Measurements from ENCODE around the gene ITFG1. TPM values are rescaled to one million over a fixed set of nuclear protein-coding genes. Genes with fewer than 3 reads are reported as not detected.

The ITFG1 gene
- total RNA-seq, 1 experiment from 2014 or later = 27.5 TPM

DNA sequence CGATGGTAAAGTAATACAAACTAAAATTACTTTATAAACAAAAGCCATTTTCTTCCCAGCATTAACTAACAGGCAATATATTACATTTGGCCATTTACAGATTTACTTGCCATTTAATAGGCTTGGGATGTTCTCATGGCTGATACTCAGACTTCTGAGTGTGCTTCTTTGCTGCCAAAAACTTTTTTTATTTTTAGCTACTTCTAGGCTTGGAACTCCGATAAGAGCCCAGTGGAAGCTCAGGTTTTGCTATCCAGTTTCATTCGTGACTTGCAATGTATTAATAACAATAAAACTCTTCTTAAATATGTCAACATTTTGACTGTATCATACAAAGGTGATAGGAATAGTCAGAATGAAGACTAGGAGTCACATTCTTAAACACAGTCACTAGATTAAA lies 152.3 kb downstream of the ITFG1 start:
- Histone ChIP-seq H3K4me3 (no peak overlapping the region), H3K9me3 (replicated peaks) (no peaks in the 10 kb centered on the region), H3K27me3 (no peaks in the 10 kb centered on the region), H3K4me1 (no peaks in the 10 kb centered on the region), H3K27ac (no peak overlapping the region), H3K36me3 (no peaks in the 10 kb centered on the region)
- DNase-seq = no peak

DNA sequence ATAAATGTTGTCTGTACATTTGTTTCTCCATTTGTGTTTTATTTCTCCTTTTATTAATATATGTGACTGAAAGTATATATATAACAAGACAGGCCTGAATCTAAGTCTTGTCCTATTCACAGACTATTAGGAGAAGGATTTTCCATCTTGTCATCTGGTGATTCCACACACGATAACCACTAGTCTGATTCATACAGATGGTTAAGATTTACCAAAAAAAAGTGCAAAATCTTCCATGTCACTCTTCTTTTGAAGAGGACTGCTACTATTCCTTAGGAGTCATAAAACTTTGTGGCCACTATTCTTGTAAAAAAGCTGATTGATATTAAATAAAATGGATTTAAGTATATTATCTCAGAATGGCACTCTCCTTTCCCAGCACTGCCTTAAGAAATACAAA lies 156.3 kb downstream of the ITFG1 start:
- Histone ChIP-seq H3K27me3 (no peaks in the 10 kb centered on the region), H3K27ac (no peak overlapping the region), H3K36me3 (no peaks in the 10 kb centered on the region), H3K9me3 (replicated peaks) (no peaks in the 10 kb centered on the region), H3K4me3 (no peak overlapping the region), H3K4me1 (no peaks in the 10 kb centered on the region)
- no peak for DNase-seq

DNA sequence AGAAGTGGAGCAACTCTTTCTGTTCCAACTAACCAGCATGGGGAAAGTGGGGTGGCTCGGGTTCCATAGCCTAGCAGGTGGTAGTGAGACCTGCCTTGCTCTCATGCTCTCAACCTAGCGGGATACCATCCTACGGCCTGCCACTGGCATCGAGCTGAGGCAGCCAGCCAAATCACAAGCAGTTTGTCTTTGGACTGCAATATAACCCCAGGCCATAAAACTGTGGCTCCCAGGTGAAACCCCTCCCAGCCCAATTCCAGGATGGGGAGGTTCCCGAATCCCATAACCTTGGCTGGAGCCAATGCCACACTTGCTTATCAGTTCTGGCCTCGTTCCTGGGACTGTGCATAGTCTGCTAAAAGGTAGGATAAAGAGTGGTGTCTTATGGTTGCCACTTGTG lies 161.3 kb downstream of the ITFG1 start:
- Histone ChIP-seq H3K27me3 (no peaks in the 10 kb centered on the region), H3K27ac (no peak overlapping the region), H3K4me1 (no peaks in the 10 kb centered on the region), H3K36me3 (no peaks in the 10 kb centered on the region), H3K9me3 (replicated peaks) (no peaks in the 10 kb centered on the region), H3K4me3 (no peak overlapping the region)
- DNase-seq = no peak

DNA sequence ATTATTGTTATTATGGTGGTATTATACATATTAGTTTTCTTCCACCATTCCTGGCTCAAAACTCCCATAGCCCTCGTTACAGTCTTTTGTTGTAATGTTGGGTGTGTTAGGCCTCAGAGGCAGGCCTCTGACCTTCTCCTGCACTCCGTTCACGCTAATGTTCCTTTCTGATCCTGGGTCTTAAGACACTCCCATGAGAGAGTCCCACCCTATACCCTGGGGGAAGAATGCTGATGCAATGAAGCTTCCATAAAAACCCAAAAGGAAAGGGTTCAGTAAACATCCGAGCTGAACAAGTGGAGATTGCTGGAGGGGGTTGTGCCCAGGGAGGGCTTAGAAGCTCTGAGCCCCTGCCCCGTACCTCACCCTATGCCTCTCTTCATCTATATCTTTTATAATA lies 175.9 kb downstream of the ITFG1 start:
- H3K9me3 ChIP-seq (replicated peaks) = no peaks in the 10 kb centered on the region; the same call in 1 of the 2 replicates

DNA sequence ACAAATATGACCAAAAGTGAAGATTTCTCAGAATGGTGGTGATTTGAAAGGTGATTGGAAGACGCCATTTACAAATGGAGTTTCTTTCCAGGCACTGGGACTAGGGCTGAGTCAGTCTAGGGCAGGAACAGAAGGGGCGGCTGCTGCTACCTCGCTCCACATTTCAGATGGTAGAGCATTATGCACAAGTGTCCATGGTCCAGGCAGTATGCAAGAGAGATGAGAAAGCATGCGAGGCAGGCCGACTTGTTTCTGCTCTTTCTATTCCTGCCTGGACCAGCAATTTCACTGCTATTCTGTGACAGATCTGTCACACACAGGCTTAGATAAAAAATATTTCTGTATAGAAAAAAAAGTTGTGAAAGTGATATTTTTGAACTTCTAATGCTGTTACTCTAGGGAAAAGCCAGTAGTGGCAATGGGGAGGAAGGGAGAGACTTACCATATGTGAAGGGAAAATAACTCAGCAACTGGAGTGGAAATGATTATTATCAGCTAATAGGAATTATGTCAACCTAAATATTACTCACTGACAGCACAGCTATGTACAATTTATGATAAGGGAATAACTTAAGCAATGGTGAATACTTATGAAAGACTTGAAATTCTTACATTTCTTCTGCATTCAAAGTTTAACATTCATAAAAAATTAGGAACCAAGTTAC lies 182.4 kb downstream of the ITFG1 start:
- Histone ChIP-seq H3K4me1 (no peaks in the 10 kb centered on the region), H3K27me3 (no peaks in the 10 kb centered on the region), H3K36me3 (no peaks in the 10 kb centered on the region), H3K4me3 (no peak overlapping the region), H3K9me3 (replicated peaks) (no peaks in the 10 kb centered on the region; the same call in 1 of the 2 replicates), H3K27ac (no peak overlapping the region)
- no peak for DNase-seq

More for the DNA sequence above, 175.9 kb downstream of the ITFG1 start:
- DNase-seq = no peak
- Histone ChIP-seq H3K4me1 (no peaks in the 10 kb centered on the region), H3K27ac (no peak overlapping the region), H3K27me3 (no peaks in the 10 kb centered on the region), H3K36me3 (no peaks in the 10 kb centered on the region), H3K4me3 (no peak overlapping the region)

DNA sequence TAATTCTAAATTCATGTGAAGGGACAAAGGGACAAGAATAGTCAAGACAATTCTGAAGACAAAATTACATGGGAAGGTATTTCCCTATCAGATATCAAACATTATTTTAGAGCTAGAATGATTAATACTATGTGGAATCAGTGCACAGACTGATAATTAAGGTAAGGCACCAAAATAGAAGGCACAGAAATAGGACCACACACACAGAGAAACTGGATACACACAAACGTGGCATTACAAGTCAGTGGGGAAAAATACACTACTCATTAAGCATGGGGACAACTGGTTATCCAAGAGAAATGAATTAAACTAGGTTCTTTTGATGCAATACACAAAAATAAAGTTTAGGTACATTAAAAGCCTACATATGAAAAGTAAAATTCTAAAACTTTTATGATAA lies 184.3 kb downstream of the ITFG1 start:
- Histone ChIP-seq H3K4me3 (no peak overlapping the region), H3K27ac (no peak overlapping the region), H3K9me3 (replicated peaks) (no peaks in the 10 kb centered on the region), H3K36me3 (no peaks in the 10 kb centered on the region), H3K4me1 (no peaks in the 10 kb centered on the region), H3K27me3 (no peaks in the 10 kb centered on the region)
- DNase-seq = no peak

DNA sequence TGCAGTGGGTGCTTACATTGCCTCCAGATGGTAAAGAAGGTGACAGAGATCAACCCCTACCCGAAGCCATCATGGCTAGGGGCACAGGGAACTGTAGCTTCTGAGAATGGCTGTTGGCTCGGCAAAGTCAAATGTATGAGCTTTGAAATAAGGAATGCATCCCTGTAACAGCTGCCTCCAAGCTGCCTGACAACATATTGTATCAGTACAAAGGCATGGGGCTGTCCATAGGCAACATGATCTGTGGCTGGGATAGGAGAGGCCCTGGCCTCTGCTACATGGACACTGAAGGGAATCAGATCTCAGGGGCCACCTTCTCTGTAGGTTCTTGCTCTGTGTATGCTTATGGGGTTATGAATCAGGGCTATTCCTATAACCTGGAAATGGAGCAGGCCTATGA lies 197.9 kb downstream of the ITFG1 start:
- no peak overlapping the region for H3K4me3 ChIP-seq
- DNase-seq = peak; percentile 9 to 27
- no peaks in the 10 kb centered on the region for H3K9me3 ChIP-seq (replicated peaks)
- H3K27ac ChIP-seq = no peak overlapping the region
- no peaks in the 10 kb centered on the region for H3K36me3 ChIP-seq
- no peaks in the 10 kb centered on the region for H3K27me3 ChIP-seq
- H3K4me1 ChIP-seq = no peaks in the 10 kb centered on the region

DNA sequence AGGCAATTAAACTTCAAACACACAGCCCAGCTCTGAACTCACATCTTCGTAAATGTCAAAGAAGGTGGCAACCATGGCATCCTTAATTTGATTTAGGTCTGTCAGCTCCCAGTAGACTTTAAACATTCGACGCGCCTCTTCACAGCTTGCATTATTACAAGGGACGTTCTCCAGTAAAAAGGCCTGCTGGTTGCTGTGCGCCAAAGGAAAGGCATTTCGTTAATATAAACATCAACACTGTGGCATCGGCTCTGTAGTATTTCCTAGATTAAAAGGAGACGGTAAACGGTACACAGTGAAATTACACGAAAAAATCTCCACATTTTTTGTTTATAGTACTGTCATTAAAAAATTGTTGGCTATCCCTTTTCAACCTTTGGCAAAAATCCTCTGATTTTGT lies 200.4 kb downstream of the ITFG1 start:
- Histone ChIP-seq H3K27me3 (no peaks in the 10 kb centered on the region), H3K9me3 (replicated peaks) (no peaks in the 10 kb centered on the region), H3K27ac (no peak overlapping the region), H3K4me1 (no peaks in the 10 kb centered on the region), H3K4me3 (no peak overlapping the region), H3K36me3 (no peaks in the 10 kb centered on the region)
- DNase-seq = no peak

DNA sequence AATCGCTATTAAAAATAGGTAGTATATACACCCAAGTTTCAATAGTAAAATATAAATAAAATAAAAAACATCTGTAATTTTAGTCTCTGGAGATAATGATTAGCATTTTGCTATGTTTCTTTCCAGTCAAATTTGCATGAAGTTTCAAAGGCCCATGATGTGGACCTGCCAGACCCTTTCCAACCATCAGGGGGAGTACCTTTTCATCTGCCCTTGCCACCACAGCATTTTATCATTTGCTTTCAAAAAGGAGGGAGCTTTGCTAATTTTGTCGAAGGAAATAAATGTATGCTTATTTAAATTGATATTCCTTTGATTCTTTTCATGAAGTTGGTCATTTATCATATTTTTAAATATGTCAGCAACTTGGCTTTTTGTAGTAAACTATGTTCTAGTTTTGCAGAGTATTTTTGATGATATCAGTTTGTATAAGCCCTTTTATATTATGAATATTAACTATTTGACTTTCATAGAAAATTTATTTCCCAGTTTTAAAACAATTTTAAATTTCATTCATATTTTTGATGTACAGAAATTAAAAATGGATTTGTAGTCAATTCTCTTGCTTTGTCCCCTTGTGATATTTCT lies 201.9 kb downstream of the ITFG1 start:
- H3K9me3 ChIP-seq (replicated peaks) = no peaks in the 10 kb centered on the region
- DNase-seq = peak in 1 of 2 experiments; percentile 44
- no peaks in the 10 kb centered on the region for H3K27me3 ChIP-seq
- no peaks in the 10 kb centered on the region for H3K36me3 ChIP-seq
- H3K4me3 ChIP-seq = no peak overlapping the region
- H3K27ac ChIP-seq = no peak overlapping the region
- H3K4me1 ChIP-seq = no peaks in the 10 kb centered on the region

DNA sequence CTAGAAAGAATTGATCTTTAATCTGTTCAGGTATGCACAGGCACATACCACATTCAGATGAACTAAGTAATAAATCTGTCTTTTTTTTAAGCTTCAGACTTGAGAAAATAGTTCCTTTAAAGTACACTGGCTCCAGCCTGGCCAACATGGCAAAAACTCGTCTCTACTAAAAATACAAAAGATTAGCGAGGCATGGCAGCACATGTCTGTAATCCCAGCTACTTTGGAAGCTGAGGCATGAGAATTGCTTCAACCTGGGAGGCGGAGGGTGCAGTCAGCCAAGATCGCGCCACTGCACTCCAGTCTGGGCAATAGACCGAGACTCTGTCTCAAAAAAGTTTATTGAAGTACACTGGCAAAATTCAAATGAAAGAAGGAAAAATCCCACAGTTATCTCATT lies 206.1 kb downstream of the ITFG1 start:
- H3K36me3 ChIP-seq = no peaks in the 10 kb centered on the region
- no peaks in the 10 kb centered on the region for H3K27me3 ChIP-seq
- no peak for DNase-seq
- H3K9me3 ChIP-seq (replicated peaks) = no peaks in the 10 kb centered on the region
- no peaks in the 10 kb centered on the region for H3K4me1 ChIP-seq
- no peak overlapping the region for H3K4me3 ChIP-seq
- H3K27ac ChIP-seq = no peak overlapping the region

DNA sequence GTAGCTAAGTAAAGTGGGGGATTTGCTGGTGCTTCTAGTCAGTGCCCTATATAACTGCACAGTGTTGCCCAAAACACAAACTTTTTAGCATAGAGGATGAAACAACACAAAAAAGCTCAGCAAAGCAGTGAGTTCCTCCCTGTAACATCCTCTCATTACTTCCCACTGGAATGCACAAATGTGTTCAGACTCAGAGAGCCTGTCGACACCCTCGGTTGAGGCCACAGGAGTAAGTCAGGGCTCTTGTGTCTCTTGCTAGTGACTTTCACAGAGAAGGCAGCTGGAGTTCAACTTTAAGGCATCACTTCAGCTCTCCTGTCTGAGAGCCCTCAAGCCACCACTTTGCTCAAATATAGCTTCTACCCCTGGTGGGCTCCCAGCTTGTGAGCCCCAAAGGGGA lies 209.9 kb downstream of the ITFG1 start:
- Histone ChIP-seq H3K27me3 (no peaks in the 10 kb centered on the region), H3K9me3 (replicated peaks) (no peaks in the 10 kb centered on the region), H3K4me3 (no peak overlapping the region), H3K4me1 (no peaks in the 10 kb centered on the region), H3K27ac (no peak overlapping the region), H3K36me3 (no peaks in the 10 kb centered on the region)
- no peak for DNase-seq

DNA sequence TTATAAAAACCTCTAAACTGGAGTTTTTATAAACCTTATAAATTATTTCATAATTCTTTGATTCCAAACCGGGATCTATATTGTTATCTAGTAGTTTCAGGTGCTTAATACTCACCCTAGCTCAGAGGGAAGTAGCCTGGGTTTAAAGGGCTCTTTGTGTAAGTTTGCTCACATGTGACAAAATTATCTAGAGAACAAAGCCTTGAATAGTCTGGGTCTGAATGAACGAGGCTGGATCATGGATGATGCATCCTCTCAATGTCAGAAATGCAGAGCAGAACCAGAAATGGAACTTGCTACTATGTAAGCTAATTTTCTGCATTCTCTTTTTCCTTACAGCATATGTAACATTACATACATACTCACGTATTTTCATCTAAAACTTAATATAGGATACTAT lies 213.2 kb downstream of the ITFG1 start:
- H3K4me1 ChIP-seq = no peaks in the 10 kb centered on the region
- no peak overlapping the region for H3K4me3 ChIP-seq
- H3K9me3 ChIP-seq (replicated peaks) = no peaks in the 10 kb centered on the region
- no peak overlapping the region for H3K27ac ChIP-seq
- no peaks in the 10 kb centered on the region for H3K36me3 ChIP-seq
- H3K27me3 ChIP-seq = no peaks in the 10 kb centered on the region
- DNase-seq = no peak

DNA sequence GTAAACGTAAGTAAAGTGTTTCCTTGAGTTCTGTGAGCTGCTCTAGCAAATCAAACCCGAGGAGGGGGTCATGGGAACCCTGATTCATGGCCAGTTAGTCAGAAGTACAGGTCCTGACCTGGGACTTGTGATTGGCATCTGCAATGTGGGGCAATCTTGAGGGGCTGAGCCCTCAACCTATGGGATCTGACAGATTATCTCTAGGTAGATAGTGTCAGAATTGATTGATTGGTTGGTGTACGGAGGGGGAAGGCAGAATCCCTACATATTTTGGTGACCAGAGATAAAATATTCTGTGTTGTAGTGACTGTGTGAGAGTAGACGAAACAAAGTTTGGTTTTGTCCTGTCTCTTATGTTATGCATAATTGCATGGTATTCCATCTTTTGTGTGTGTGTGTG lies 216.7 kb downstream of the ITFG1 start:
- Histone ChIP-seq H3K4me1 (no peaks in the 10 kb centered on the region), H3K27ac (no peak overlapping the region), H3K4me3 (no peak overlapping the region), H3K36me3 (no peaks in the 10 kb centered on the region), H3K9me3 (replicated peaks) (no peaks in the 10 kb centered on the region), H3K27me3 (no peaks in the 10 kb centered on the region)
- no peak for DNase-seq

DNA sequence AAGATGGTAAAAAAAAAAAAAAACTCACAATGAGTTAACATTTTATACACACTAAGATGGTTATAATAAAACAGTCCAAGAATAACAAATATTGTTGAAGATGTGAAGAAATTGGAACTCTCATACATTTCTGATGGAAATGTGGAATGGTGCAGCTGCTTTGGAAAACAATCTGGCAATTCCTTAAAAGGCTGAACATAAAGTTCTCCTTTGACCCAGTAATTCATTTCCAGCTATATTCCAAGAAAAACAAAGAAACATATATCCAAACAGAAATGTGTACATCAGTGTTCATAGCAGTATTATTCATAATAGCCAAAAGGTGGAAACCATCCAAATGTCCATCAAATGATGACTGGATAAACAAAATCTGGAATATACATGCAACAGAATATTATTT lies 219.8 kb downstream of the ITFG1 start:
- H3K27me3 ChIP-seq = no peaks in the 10 kb centered on the region
- DNase-seq = no peak
- H3K27ac ChIP-seq = no peak overlapping the region
- H3K4me1 ChIP-seq = no peaks in the 10 kb centered on the region
- no peaks in the 10 kb centered on the region for H3K36me3 ChIP-seq
- no peaks in the 10 kb centered on the region for H3K9me3 ChIP-seq (replicated peaks)
- no peak overlapping the region for H3K4me3 ChIP-seq

DNA sequence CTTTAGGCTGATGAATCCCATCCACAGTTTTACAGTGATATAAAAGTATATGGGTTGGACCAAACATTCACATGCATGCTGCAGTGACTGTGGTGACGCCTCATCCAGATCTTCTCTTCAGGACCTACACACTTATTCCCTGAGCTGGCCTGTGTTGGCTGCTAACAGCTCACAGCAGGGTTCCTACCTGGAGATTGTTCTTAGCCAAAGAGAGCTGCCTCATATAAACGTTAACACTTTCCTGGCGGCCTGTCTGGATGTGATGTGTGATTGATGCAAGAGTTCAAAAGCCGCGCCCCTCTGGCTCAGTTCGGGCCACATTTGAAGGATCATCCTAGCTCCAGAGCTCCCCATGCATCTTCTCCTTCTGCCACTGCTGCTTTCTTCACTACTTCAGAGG lies 224.1 kb downstream of the ITFG1 start:
- Histone ChIP-seq H3K27ac (no peak overlapping the region), H3K4me3 (no peak overlapping the region), H3K9me3 (replicated peaks) (no peaks in the 10 kb centered on the region), H3K27me3 (no peaks in the 10 kb centered on the region), H3K36me3 (no peaks in the 10 kb centered on the region), H3K4me1 (no peaks in the 10 kb centered on the region)
- DNase-seq = no peak

DNA sequence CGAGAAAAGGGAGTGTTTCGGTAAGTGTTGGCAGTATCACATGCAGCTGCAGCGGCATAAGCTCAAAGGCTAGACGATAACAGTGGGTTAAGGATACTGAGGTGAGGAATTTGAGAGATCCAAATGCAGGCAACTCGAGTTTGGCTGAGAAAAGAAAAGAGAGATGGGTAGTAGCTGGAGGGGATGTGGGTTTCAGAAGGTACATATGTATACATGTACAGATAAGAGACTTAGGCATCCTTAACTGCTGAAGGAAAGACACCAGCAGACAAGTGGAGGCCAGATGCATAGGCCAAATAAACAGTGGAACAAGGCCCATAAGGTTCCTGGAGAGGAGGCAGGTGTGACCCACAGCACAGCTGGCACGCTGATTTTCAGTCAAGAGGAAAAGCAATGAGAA lies 230.6 kb downstream of the ITFG1 start:
- no peaks in the 10 kb centered on the region for H3K36me3 ChIP-seq
- H3K9me3 ChIP-seq (replicated peaks) = no peaks in the 10 kb centered on the region
- H3K4me3 ChIP-seq = no peak overlapping the region
- H3K27ac ChIP-seq = no peak overlapping the region
- H3K4me1 ChIP-seq = no peaks in the 10 kb centered on the region
- H3K27me3 ChIP-seq = no peaks in the 10 kb centered on the region
- DNase-seq = peak in 1 of 2 experiments; percentile 1

Data from SJCRH30 (cell line).